ENCODE measurements around the gene NFKB2. TPM values are rescaled to one million over a fixed set of nuclear protein-coding genes. Genes with fewer than 3 reads are reported as not detected.

NFKB2 gene
- total and polyA plus RNA-seq, 2 experiments from 2014 or later = 5.7 to 21.5 TPM

GRCh38 chr10:102413806-102414561 lies 18.5 kb downstream of the NFKB2 start:
- WGBS, 2 experiments (ENCODE audit: low coverage in 1 of 2, low lambda C conversion rate in 2 of 2, missing lambda C conversion rate in 2 of 2) = 50 to 57% methylated on average over 9 to 16 of the region's 16 CpGs
- TF ChIP-seq EZH2phosphoT487 (IDR thresholded peaks at IDR 0.05; ENCODE audit: insufficient read depth, low read depth) (no peak), EZH2 (IDR thresholded peaks at IDR 0.05; ENCODE audit: insufficient read depth, poor library complexity, severe bottlenecking) (no peak)
- in situ Hi-C loops (cut with MboI) = no loop called here
- H3K4me2 ChIP-seq (ENCODE audit: unreplicated experiment) = no peak overlapping the region
- H3F3A ChIP-seq (ENCODE audit: insufficient read depth) = no peaks in the 10 kb centered on the region
- no peaks in the 10 kb centered on the region for H3K9me2 ChIP-seq (ENCODE audit: insufficient read depth)
- H3K9me3 ChIP-seq (ENCODE audit: low read depth) = no peaks in the 10 kb centered on the region
- peaks cover 16% of the 10 kb centered on the region for H3K27me3 ChIP-seq (replicated peaks; ENCODE audit: insufficient read depth)
- DNase-seq = no peak
- no peaks in the 10 kb centered on the region for H3K36me3 ChIP-seq (ENCODE audit: low read depth)
- H4K20me1 ChIP-seq (ENCODE audit: insufficient read depth) = no peaks in the 10 kb centered on the region
- H3K4me3 ChIP-seq = no peak overlapping the region
- no peaks in the 10 kb centered on the region for H3K79me2 ChIP-seq (ENCODE audit: insufficient read depth)
- H3K9ac ChIP-seq = no peak overlapping the region
- H2AFZ ChIP-seq = no peak overlapping the region
- no peak overlapping the region for H3K27ac ChIP-seq
- H3K4me1 ChIP-seq (ENCODE audit: insufficient read depth) = no peaks in the 10 kb centered on the region

- H3K27me3 ChIP-seq (replicated peaks; ENCODE audit: insufficient read depth) = peaks cover 14% of the 10 kb centered on the region
- no peak overlapping the region for H2AFZ ChIP-seq
- H3K9me2 ChIP-seq (ENCODE audit: insufficient read depth) = no peaks in the 10 kb centered on the region
- no peaks in the 10 kb centered on the region for H3K79me2 ChIP-seq (ENCODE audit: insufficient read depth)
- TF ChIP-seq EZH2phosphoT487 (IDR thresholded peaks at IDR 0.05; ENCODE audit: insufficient read depth, low read depth) = no peak
- TF ChIP-seq EZH2 (IDR thresholded peaks at IDR 0.05; ENCODE audit: insufficient read depth, poor library complexity, severe bottlenecking) = no peak
- no peaks in the 10 kb centered on the region for H3F3A ChIP-seq (ENCODE audit: insufficient read depth)
- in situ Hi-C loops (cut with MboI) = no loop called here
- no peaks in the 10 kb centered on the region for H3K9me3 ChIP-seq (ENCODE audit: low read depth)
- H3K4me3 ChIP-seq = no peak overlapping the region
- no peak for DNase-seq
- no peak overlapping the region for H3K4me2 ChIP-seq (ENCODE audit: unreplicated experiment)
- no peaks in the 10 kb centered on the region for H3K36me3 ChIP-seq (ENCODE audit: low read depth)
- peaks cover 5% of the 10 kb centered on the region for H3K4me1 ChIP-seq (ENCODE audit: insufficient read depth)
- H4K20me1 ChIP-seq (ENCODE audit: insufficient read depth) = no peaks in the 10 kb centered on the region
- H3K9ac ChIP-seq = no peak overlapping the region
- no peak overlapping the region for H3K27ac ChIP-seq
- WGBS, 2 experiments (ENCODE audit: low coverage in 1 of 2, low lambda C conversion rate in 2 of 2, missing lambda C conversion rate in 2 of 2) = 9 to 22% methylated on average over 10 to 20 of the region's 20 CpGs
Measured at GRCh38 chr10:102414749-102415148, 19.2 kb downstream of the NFKB2 start.

- DNase-seq = no peak
- Histone ChIP-seq H3K9ac (no peak overlapping the region), H4K20me1 (ENCODE audit: insufficient read depth) (no peaks in the 10 kb centered on the region), H2AFZ (no peak overlapping the region), H3K4me1 (ENCODE audit: insufficient read depth) (peaks cover 9% of the 10 kb centered on the region), H3K9me3 (ENCODE audit: low read depth) (no peaks in the 10 kb centered on the region), H3K27me3 (replicated peaks; ENCODE audit: insufficient read depth) (peaks cover 10% of the 10 kb centered on the region; the same call in 1 of the 2 replicates), H3K4me2 (ENCODE audit: unreplicated experiment) (no peak overlapping the region), H3K36me3 (ENCODE audit: low read depth) (no peaks in the 10 kb centered on the region), H3K79me2 (ENCODE audit: insufficient read depth) (no peaks in the 10 kb centered on the region), H3K9me2 (ENCODE audit: insufficient read depth) (no peaks in the 10 kb centered on the region), H3K4me3 (no peak overlapping the region), H3F3A (ENCODE audit: insufficient read depth) (peaks cover 7% of the 10 kb centered on the region; the same call in 1 of the 2 replicates), H3K27ac (no peak overlapping the region)
- in situ Hi-C loops (cut with MboI) = no loop called here
- WGBS, 2 experiments (ENCODE audit: low coverage in 1 of 2, low lambda C conversion rate in 2 of 2, missing lambda C conversion rate in 2 of 2) = 55 to 66% methylated on average over 8 of the region's 9 CpGs
- no peak for TF ChIP-seq EZH2 (IDR thresholded peaks at IDR 0.05; ENCODE audit: insufficient read depth, poor library complexity, severe bottlenecking)
- TF ChIP-seq EZH2phosphoT487 (IDR thresholded peaks at IDR 0.05; ENCODE audit: insufficient read depth, low read depth) = no peak
Measured at GRCh38 chr10:102416283-102416682, 20.8 kb downstream of the NFKB2 start.

GRCh38 chr10:102416695-102417094 lies 21.2 kb downstream of the NFKB2 start:
- Histone ChIP-seq H3K36me3 (ENCODE audit: low read depth) (no peaks in the 10 kb centered on the region), H4K20me1 (ENCODE audit: insufficient read depth) (no peaks in the 10 kb centered on the region), H3K9me2 (ENCODE audit: insufficient read depth) (no peaks in the 10 kb centered on the region), H3F3A (ENCODE audit: insufficient read depth) (peaks cover 7% of the 10 kb centered on the region; the same call in 1 of the 2 replicates), H3K9me3 (ENCODE audit: low read depth) (no peaks in the 10 kb centered on the region), H3K4me3 (no peak overlapping the region), H3K79me2 (ENCODE audit: insufficient read depth) (no peaks in the 10 kb centered on the region), H3K4me2 (ENCODE audit: unreplicated experiment) (no peak overlapping the region), H3K9ac (no peak overlapping the region), H2AFZ (no peak overlapping the region), H3K27ac (no peak overlapping the region), H3K27me3 (replicated peaks; ENCODE audit: insufficient read depth) (peaks cover 10% of the 10 kb centered on the region; the same call in 1 of the 2 replicates), H3K4me1 (ENCODE audit: insufficient read depth) (peaks cover 9% of the 10 kb centered on the region)
- WGBS, 2 experiments (ENCODE audit: low coverage in 1 of 2, low lambda C conversion rate in 2 of 2, missing lambda C conversion rate in 2 of 2) = 59 to 63% methylated on average over 7 to 20 of the region's 20 CpGs
- in situ Hi-C loops (cut with MboI) = no loop called here
- TF ChIP-seq EZH2phosphoT487 (IDR thresholded peaks at IDR 0.05; ENCODE audit: insufficient read depth, low read depth) (no peak), EZH2 (IDR thresholded peaks at IDR 0.05; ENCODE audit: insufficient read depth, poor library complexity, severe bottlenecking) (no peak)
- DNase-seq = no peak
